HG03378 (cell line): ENCODE results near the gene NT5DC4.

Source experiments
- ATAC-seq: cut with Tn5 transposase; IDR thresholded peaks from one replicate; pipeline ENCODE4 v1.9.1; 2021; ENCODE audit warnings: mild to moderate bottlenecking, moderate library complexity; ENCODE audit not compliant: unreplicated experiment

Gene NT5DC4

DNA sequence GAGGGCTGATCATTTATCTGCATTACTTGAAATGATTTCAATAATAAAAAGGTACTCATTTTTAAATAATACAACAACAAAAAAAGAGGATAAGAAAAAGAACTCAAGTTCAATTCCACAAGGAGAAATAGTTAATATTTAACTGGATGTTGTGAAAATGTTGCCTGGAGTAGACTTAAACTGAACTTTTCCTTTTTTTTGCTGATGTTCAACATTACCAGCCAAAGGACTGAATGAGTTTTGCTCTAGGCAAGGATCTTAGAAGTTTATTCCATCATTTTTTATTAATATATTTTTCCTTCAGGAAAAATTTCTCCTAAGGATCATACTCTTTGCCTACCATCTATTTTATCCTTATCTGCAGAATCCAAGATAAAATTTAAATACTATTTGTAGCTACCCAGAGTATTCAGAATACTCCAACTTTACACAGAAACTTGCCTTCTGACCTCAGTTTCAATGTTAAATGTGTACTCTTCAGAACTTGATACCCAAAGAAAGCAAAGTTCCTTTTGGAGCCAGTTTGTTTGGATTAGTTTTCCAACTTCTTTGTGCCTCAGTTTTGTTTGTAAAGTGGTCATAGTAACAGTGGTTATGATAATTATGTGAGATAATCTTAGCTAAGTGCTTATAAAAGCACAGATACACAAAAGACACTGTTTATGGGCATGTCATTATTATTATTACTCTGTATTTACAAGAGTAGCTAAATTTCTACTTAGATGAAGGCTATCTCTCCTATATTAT, 30.8 kb downstream of the NT5DC4 start:
- ATAC-seq = no peak

DNA sequence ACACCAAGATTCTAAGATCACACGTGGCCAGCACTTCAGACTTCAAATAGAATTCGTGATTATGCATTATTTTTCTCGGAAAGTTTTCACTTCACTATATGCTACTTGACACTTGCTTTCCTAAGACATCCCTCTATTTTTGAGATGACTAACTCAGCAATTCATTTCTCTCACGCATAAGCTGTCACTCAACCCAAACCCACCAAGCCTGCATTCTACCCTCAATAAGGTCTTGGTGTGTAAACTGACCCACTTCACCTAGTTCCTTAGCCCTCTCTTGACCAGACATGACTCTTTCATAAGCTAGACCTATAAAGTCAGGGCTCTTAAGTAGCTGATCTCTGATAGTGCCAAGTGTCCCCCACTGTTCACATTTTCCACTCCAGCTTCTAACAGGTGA, 31.8 kb downstream of the NT5DC4 start:
- no peak for ATAC-seq

DNA sequence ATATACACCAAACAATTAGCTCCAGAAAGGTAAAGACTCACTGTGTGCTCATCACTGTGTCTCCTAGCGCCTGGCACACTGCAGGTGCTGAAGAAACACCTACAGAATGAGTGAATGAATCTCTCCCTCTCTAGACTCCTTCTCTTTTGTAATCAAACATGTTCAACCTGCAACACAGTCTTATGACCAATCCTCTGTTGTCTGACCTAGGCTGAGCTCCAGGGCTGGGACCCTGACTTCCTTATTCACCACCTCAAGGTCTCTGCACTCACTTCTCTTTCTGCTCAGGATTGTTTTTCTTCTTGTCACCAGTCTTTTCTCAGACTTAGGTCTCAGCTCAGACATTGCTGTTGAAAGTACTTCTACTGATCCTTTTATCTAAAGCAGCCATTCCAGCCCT, 33.7 kb downstream of the NT5DC4 start:
- ATAC-seq = no peak

DNA sequence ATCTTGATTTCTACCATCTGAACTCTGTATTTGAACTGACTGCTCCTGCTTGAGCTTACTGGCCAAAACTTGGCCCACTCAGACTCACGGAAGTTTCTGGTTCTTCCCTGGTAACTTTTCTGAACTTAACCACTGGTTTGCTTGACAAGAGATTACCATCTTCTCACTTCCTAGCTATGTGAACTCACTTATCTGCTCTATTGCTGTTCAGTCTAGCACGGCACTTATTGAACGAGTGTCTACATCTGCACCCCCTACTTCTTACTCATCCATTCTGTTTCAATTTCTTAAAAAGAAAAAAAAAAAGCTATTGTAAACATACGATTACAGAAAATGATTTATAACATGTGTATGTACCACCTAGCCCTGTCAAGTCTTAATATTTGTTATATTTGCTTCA, 34.6 kb downstream of the NT5DC4 start:
- ATAC-seq = no peak

DNA sequence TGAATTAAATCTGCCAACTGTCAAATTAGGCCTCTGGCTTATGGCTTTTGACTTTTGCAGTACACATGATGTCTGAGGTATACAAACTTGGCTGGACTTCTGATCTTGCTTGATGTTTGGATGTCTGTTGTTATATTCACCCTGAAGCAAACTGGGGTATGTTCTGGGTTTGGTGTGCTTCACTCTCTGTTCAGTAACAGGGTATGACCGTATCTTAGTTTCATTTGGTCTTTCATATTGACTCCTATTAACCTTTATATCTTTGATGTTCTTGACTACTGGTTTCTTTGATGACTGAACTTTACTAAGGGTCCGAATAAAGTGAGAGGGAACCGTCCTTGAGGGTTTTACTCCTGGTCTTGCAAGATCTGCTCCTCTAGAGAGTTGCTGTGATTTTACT, 35.4 kb downstream of the NT5DC4 start:
- ATAC-seq = no peak

DNA sequence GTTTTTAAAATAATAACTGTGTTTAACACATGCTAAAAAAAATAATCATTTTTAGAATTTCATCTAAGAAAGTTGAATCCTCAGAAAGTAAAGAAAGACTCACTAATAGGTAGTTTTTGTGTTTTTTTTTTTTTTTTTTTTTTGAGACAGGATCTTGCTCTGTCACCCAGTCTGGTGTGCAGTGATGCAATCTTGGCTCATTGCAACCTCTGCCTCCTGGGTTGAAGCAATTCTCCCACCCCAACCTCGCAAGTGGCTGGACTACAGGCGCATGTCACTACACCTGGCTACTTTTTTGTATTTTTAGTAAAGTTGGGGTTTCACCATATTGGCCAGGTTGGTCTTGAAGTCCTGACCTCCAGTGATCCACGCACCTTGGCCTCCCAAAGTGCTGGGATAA, 36.4 kb downstream of the NT5DC4 start:
- ATAC-seq = no peak

DNA sequence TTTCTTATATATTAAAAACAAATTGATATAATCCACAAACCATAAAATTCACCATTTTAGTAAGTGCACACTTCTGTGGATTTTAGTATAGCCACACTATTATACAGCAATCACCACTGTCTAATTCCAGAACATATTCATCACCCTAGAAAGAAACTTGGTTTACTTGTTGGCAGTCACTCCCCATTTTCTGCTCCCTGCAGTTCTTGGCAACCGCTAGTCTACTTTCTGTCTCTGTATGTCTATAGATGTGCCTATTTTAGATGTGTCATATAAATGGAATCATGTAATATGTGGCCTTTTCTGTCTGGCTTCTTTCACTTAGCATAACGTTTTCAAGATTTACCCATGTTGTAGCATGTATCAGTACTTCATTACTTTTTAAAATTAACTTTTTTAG, 37.9 kb downstream of the NT5DC4 start:
- ATAC-seq = no peak

DNA sequence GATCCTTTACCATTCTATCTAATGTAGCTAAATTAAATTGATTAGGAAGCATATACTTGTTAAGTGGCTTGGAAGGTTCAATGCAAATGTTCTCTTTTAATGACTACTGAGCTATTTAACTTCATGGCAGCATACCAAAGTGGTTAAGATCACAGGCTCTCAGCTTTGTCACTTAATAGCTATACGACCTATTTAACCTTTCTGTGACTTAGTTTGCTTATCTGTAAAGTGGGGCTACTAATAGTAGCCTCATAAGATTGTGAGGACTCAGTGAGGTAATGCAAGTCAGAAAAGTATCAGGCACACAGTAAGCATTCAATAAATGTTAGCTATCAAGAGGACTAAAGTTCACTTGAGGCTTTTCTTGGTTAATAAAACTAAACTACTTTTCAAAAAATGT, 39.3 kb downstream of the NT5DC4 start:
- no peak for ATAC-seq

DNA sequence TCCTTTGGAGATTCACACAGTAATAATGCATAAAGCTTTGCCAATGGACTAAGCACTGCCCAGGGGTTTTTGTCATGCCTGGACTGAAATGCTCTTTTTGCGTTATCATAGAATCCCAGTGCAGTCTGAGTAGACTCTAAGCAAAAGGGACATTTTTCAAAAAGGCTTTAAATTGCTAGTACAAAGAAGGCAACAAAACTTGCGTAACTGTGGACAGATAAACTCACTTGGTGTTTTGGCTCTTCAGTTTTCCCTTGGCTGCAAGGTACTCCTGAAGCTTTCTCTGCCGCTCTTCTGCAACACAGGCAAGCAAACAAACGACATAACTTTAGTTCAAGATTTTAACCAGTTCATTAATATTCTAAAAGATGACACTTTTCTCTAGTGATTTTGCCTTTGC, 41.5 kb downstream of the NT5DC4 start:
- no peak for ATAC-seq

DNA sequence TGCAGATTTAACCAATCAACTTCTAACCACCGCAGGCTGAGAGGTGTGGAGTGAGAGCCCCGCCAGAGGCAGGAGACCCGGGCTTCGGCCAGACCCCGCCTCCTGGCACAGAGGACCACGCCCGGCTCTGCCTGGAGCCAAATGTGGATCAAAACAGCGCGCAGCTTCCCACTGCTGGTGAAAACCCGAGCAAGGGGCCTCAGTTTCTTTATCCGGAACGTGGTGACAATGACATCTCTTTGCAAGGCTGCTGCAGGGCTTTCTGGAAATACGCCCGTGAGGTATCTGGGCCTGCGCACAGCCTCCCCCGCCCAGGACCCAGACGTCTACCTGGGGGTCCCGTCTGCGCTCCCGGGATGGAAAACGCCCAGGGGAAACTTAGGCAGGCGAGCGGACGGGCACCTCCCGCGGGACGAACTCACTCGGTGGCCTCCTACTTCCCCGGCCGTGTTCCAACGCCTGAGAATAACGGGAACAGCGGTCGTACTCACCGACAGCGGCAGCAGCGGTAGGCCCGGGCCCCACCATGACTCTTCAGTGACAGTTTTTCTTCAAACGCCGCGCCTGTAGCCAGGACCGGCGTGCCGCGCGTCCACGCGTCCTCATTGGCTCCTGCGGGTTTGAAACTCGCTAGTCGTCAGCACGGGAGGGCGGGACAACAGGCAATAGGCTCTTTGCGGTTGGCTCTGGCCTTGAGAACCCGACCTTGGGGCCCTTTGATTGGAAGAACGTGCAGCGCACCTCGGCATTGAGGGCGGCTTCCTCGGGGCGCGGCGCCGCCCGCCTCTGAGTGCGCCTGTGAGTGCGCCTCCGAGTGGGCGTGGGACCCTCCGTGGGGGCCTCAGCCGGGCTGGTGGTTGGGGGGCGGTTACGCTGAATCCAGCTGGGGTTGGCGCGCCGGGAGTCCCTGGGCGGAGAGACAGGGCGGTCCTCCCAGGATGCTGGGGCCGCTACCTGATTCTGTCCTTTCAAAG, 43.5 kb downstream of the NT5DC4 start, which contains the start of gene CKAP2L:
Gene CKAP2L (minus strand): TSS at position 539 of the 974 bp plus-strand sequence. CDS start 11 bp downstream, at position 528.
- ATAC-seq = peak; percentile 96

DNA sequence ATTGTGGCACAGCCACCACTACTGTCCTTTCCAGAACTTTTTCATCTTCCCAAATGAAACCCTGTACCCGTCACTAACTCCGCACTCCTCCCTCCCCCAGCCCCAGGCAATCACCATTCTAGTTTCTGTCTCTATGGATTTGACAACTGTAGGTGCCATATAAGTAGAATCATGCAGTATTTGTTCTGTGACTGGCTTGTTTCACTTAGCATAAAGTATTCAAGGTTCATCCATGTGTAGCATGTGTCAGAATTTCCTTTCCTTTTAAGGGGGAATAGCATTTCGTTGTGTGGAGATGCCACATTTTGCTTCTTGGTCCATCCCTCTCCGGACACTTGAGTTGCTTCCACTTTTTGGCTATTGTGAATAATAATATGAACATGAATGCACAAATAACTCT, 44.4 kb downstream of the NT5DC4 start:
- no peak for ATAC-seq

DNA sequence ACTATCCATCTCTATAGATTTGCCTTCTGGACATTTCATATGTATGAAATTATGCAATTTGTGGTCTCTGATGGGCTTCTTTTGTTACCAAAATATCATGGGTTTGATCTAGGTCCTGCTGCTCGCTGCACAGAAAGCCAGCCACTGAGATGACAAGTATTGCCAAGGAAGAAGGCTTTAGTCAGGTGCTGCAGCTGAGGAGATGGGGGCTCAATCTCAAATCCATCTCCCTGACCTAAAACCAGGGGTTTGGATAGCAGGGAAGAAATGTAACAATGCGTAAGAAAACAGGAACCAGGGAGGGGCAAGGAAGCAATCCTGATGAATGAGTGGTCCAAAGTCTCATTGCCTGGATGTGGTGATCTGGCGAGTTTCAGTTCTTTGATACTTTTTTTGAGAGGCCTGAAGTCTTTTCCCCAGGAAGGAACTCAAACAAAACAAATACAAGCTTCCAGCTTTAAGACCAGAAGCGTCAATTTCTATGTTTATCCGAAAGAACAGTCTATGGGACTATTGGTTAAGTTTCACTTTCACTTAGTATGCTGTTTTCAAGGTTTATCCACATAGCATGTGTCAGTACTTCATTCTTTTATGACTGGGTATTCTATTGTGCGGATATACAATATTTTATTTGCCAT, 47.0 kb downstream of the NT5DC4 start:
- no peak for ATAC-seq

DNA sequence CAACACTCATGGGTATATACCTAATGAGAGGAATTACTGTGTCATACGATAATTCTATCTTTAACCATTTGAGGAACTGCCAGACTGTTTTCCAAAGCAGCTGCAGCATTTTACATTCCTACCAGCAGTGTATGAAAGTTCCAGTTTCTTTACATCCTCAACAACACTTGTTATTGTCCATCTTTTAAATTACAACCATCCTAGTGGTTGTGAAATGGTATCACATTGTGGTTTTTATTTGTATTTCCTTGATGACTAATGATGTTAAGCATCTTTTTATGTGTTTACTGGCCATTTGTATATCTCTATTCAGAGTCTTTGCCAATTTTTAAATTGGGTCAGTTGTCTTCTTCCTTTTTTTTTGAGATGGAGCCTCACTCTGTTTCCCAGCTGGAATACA, 47.6 kb downstream of the NT5DC4 start:
- no peak for ATAC-seq

DNA sequence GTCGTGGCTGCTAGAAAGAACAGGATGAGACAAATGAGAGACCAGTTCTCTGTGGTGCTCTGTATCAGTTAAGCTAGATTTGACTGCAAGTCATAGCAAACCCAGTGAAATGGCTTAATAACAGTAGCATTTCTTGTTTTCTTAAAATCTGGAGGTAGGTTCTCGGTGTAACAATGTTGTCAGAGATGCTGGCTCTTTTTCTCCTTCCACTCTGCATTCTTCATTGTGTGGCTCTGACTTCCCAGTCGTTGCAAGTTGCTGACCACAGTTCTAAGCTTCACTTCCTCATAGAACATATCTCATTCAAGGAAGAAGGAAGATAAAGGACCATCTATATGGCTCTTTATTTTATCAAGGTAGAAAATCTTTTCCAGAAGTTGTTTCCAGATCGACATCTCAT, 51.5 kb downstream of the NT5DC4 start:
- ATAC-seq = no peak

DNA sequence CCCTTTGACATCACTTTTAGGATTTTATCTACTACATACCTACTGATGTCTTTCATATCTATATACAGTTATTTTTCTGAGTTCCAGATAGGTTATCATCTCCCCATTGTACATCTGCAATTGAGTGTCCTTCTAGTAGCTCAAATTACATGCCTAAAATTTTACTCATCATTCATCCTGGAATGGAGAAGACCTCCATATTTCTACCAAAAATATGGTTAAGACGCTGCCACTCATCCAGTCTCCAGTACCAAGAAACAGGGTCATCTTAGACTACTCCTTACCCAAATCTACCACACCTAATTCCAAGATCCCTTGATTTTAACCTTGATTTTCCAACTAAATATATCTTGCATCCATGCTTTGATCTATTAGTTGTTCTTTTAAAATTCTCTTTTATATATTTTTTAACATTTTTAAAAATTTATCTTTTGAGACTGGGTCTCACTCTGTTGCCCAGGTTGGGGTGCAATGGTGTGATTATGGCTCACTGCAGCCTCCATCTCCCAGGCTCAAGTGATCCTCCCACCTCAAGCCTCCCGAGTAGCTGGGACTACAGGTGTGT, 52.2 kb downstream of the NT5DC4 start:
- no peak for ATAC-seq

DNA sequence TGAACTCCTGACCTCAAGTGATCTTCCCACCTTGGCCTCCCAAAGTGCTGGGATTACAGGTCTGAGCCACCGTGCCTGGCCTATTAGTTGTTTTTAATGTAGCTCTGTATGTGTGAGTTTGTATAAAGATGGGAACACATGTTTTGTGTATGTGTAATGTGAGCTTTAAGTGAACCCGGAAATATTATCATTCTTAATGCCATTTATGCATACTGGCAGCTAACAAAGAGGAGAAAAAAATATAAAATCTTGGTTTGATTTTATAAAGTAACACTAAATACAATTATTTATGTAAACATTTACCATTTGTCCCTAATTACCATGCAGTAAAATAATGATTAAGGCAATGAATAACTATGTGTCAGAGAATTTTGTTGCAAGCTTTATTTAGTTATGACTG, 52.7 kb downstream of the NT5DC4 start:
- no peak for ATAC-seq

DNA sequence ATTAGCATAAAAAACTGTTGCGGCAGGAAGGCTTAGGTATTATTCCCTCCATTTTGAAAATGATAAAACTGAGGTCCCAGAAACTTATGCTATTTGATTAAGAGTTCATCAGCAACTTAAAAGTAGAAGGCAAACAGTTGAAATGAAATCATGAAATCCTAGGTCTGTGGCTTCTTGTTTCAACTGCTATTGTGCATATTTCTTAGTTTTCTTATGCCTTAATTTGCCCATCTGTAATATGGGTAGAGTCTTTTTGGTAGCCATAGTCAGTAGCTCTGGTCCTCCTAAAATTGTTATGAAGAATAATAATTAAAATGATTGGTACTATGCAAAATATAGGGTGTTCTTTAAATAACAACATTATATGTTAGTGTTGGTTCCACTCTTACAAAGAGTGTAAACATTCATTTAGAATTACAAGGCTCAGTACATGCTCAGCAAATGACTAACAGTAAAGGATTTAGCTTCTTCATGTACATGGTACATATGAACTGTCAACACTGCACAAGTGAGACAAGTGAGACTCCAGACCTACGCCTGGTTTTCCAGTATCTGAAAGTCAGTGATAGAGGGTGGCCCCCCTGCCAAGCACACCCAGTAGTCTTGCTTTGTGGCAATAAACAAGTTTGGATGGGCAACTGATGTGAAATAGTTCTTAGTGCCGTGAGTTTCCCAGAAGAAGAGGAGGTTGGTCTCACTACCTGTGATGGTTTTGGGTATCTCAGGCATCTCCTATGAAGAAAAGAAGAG, 53.9 kb downstream of the NT5DC4 start:
- ATAC-seq = no peak

DNA sequence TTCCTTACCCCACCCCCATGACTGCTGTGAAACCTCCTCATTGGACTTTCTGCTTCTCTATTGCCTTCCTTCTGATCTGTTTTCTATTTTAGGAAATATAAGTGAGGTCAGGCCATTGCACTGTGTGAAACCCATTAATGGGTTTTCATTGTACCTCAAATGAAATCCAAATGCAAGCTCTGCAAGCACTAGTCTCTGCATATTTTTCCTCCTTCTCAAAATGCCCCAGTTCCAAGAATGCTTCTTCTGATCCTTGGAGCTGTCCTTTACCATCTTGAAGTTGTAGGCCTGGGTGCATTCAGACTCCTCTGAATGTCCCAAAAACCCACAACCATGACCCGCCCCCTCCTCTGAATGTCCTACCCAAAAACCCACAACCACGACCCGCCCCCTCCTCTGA, 55.3 kb downstream of the NT5DC4 start:
- ATAC-seq = no peak

DNA sequence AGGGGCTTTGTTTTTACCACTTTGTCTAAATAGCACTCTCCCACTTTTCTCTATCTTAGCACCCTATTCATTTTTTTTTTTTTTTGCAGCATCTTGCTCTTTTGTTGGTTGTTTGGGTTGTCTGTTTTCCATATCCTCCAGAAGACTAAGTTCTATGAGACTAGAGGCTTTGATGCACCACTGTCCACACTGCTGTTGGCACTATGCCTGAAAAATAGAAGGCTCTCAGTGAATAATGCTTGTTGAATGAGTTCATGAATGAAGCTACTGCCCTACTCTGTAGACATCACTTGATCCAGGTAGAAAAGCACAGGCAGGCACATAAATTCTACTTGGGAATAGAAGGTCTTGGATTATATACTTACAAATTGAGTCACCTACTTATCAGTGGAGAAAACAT, 56.2 kb downstream of the NT5DC4 start:
- ATAC-seq = no peak

DNA sequence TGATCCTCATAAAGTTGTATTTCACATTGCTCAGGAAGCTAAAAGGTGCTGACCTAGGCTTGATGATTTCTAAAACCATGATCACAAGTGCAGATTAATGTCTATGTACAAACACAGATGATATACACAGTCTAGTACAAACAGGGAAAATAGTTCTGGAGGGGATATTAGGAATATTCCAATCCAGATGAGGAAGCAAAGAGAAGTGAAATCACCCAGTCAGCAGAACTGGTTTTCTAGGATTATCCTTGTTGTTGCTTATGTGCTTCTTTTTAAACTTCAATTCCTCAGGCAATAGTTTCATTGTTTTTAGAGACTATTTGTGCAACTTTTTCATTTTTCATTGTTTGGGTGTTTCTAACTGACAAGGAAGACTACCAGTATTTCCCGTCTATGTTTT, 58.8 kb downstream of the NT5DC4 start:
- ATAC-seq = no peak
